H9 (cell line): ENCODE measurements around the gene PRKCA. TPM values are rescaled to one million over a fixed set of nuclear protein-coding genes. Genes with fewer than 3 reads are reported as not detected.

Source experiments
- DNase-seq: peaks from one replicate; pipeline ENCODE4 v3.0.0-alpha.2; 2017
- H2AFZ ChIP-seq: one replicate; pipeline ENCODE4 v1.6.1; 2013; ENCODE audit warnings: mild to moderate bottlenecking, low read length, control low read depth, moderate library complexity
- H2AK5ac ChIP-seq: 2 replicates; pipeline ENCODE4 v1.6.1; 2013; ENCODE audit warnings: low read length, control low read depth, mixed read lengths; ENCODE audit not compliant: insufficient read length
- H2BK120ac ChIP-seq: one replicate; pipeline ENCODE4 v1.6.1; 2013; ENCODE audit warnings: low read depth, mild to moderate bottlenecking, low read length, control low read depth, inconsistent platforms; ENCODE audit not compliant: poor library complexity, severe bottlenecking
- H2BK12ac ChIP-seq: 2 replicates; pipeline ENCODE4 v1.6.1; 2013; ENCODE audit warnings: low read length, control low read depth, mixed read lengths, low read depth; ENCODE audit not compliant: insufficient read length
- H2BK15ac ChIP-seq: 2 replicates; pipeline ENCODE4 v1.6.1; 2013; ENCODE audit warnings: low read depth, low read length, control low read depth
- H2BK20ac ChIP-seq: one replicate; pipeline ENCODE4 v1.6.1; 2013; ENCODE audit warnings: low read depth, mild to moderate bottlenecking, low read length, control low read depth, inconsistent platforms; ENCODE audit not compliant: poor library complexity, severe bottlenecking
- H2BK5ac ChIP-seq: 2 replicates; pipeline ENCODE4 v1.6.1; 2013; ENCODE audit warnings: low read length, control low read depth, mixed read lengths; ENCODE audit not compliant: insufficient read length
- H3K14ac ChIP-seq: 2 replicates; pipeline ENCODE4 v1.6.1; 2013; ENCODE audit warnings: low read length, control low read depth; ENCODE audit not compliant: insufficient read depth
- H3K18ac ChIP-seq: 2 replicates; pipeline ENCODE4 v1.6.1; 2013; ENCODE audit warnings: low read depth, mild to moderate bottlenecking, mixed read lengths, low read length, control low read depth; ENCODE audit not compliant: insufficient read length
- H3K23ac ChIP-seq: 2 replicates; pipeline ENCODE4 v1.6.1; 2013; ENCODE audit warnings: low read length, control low read depth, mixed read lengths, low read depth; ENCODE audit not compliant: insufficient read length
- H3K23me2 ChIP-seq: 2 replicates; pipeline ENCODE4 v1.6.1; 2013; ENCODE audit warnings: low read depth, mild to moderate bottlenecking, mixed read lengths, low read length, control low read depth; ENCODE audit not compliant: insufficient read length, poor library complexity, severe bottlenecking
- H3K27ac ChIP-seq: 2 replicates; pipeline ENCODE4 v1.5.1; 2013; ENCODE audit warnings: low read length, control low read depth, mixed read lengths, low read depth; ENCODE audit not compliant: insufficient read length
- H3K27me3 ChIP-seq: 2 replicates; pipeline ENCODE4 v1.6.1; 2013; ENCODE audit warnings: low read length, control low read depth, inconsistent platforms; ENCODE audit not compliant: insufficient read depth
- H3K4ac ChIP-seq: 2 replicates; pipeline ENCODE4 v1.6.1; 2013; ENCODE audit warnings: low read depth, mild to moderate bottlenecking, control low read depth, inconsistent platforms, low read length, moderate library complexity
- H3K4me1 ChIP-seq: 2 replicates; pipeline ENCODE4 v1.6.1; 2013; ENCODE audit warnings: low read length, control low read depth, inconsistent platforms; ENCODE audit not compliant: insufficient read depth
- H3K4me2 ChIP-seq: 2 replicates; pipeline ENCODE4 v1.6.1; 2013; ENCODE audit warnings: low read length, control low read depth, mixed read lengths; ENCODE audit not compliant: insufficient read length, insufficient read depth
- H3K56ac ChIP-seq: 2 replicates; pipeline ENCODE4 v1.6.1; 2013; ENCODE audit warnings: low read depth, mild to moderate bottlenecking, mixed read lengths, low read length, control low read depth; ENCODE audit not compliant: insufficient read length
- H3K79me1 ChIP-seq: 2 replicates; pipeline ENCODE4 v1.6.1; 2013; ENCODE audit warnings: low read depth, mild to moderate bottlenecking, moderate library complexity, low read length, control low read depth, inconsistent platforms; ENCODE audit not compliant: insufficient read depth, poor library complexity, severe bottlenecking
- H3K79me2 ChIP-seq: 2 replicates; pipeline ENCODE4 v1.6.1; 2013; ENCODE audit warnings: low read length, control low read depth, inconsistent platforms; ENCODE audit not compliant: insufficient read depth
- H3K9ac ChIP-seq: 2 replicates; pipeline ENCODE4 v1.6.1; 2013; ENCODE audit warnings: low read length, control low read depth, mixed read lengths; ENCODE audit not compliant: insufficient read length; ENCODE audit errors: extremely low read depth
- H3K9me3 ChIP-seq: one replicate; pipeline ENCODE4 v1.6.1; 2013; ENCODE audit warnings: low read depth, low read length, inconsistent platforms; ENCODE audit not compliant: control insufficient read depth
- H3T11ph ChIP-seq: one replicate; pipeline ENCODE4 v1.6.1; 2013; ENCODE audit warnings: mild to moderate bottlenecking, low read length, control low read depth, inconsistent platforms
- H4K20me1 ChIP-seq: one replicate; pipeline ENCODE4 v1.6.1; 2013; ENCODE audit not compliant: control insufficient read depth, insufficient read length, insufficient read depth
- H4K5ac ChIP-seq: 2 replicates; pipeline ENCODE4 v1.6.1; 2013; ENCODE audit warnings: low read depth, mild to moderate bottlenecking, mixed read lengths, low read length, control low read depth; ENCODE audit not compliant: insufficient read length
- H4K8ac ChIP-seq: replicated peaks from 2 replicates; pipeline ENCODE4 v1.6.1; 2013; ENCODE audit warnings: low read length, control low read depth, mixed read lengths, low read depth; ENCODE audit not compliant: insufficient read length
- H4K91ac ChIP-seq: 2 replicates; pipeline ENCODE4 v1.6.1; 2013; ENCODE audit warnings: low read depth, mild to moderate bottlenecking, moderate library complexity, mixed read lengths, low read length, control low read depth; ENCODE audit not compliant: insufficient read length
- H3K27ac Mint-ChIP-seq, 3 experiments: 2 replicates in 2 of 3; 3 replicates in 1 of 3; pipeline ENCODE4 v1.8.0; 2020 to 2021; ENCODE audit warnings: mixed read lengths in 3 of 3, mild to moderate bottlenecking in 1 of 3, moderate library complexity in 1 of 3
- H3K27me3 Mint-ChIP-seq: 2 replicates; pipeline ENCODE4 v1.8.0; 2021; ENCODE audit warnings: low read depth, mild to moderate bottlenecking, moderate library complexity, mixed read lengths
- H3K36me3 Mint-ChIP-seq, 3 experiments: 2 replicates in 2 of 3; 3 replicates in 1 of 3; pipeline ENCODE4 v1.8.0; 2020 to 2021; ENCODE audit warnings: low read depth in 3 of 3, mixed read lengths in 3 of 3; ENCODE audit not compliant: insufficient read depth in 1 of 3
- H3K4me1 Mint-ChIP-seq, 2 experiments: 2 replicates each; pipeline ENCODE4 v1.8.0; 2020; ENCODE audit warnings: mixed read lengths in 2 of 2
- H3K4me3 Mint-ChIP-seq, 2 experiments: 2 replicates in 1 of 2; 3 replicates in 1 of 2; pipeline ENCODE4 v1.8.0; 2020 to 2021; ENCODE audit warnings: mild to moderate bottlenecking in 2 of 2, mixed read lengths in 2 of 2, moderate library complexity in 1 of 2
- H3K9me3 Mint-ChIP-seq, 2 experiments: 2 replicates in 1 of 2; 3 replicates in 1 of 2; pipeline ENCODE4 v1.8.0; 2020; ENCODE audit warnings: mild to moderate bottlenecking in 2 of 2, mixed read lengths in 2 of 2, moderate library complexity in 1 of 2
- CTCF ChIP-seq: fragments of 200-600 bp; sonication (generic); conservative IDR thresholded peaks from 3 replicates; pipeline ENCODE4 v1.8.0; 2021; ENCODE audit warnings: antibody characterized with exemption, mild to moderate bottlenecking
- WGBS: extraction: QIAGEN DNeasy Blood & Tissue Kit; methylation state at CpG from one replicate; pipeline ENCODE4 v1.1.7; 2013; ENCODE audit warnings: missing lambda C conversion rate, low lambda C conversion rate, mixed read lengths; ENCODE audit not compliant: insufficient read length; ENCODE audit errors: extremely low coverage; 5-methylcytosine and 5-hydroxymethylcytosine counted together
- total RNA-seq: library from RNA; stranded (reverse); gene quantifications from 2 replicates; pipeline ENCODE4 v1.2.1, GENCODE V29; 2021

Gene PRKCA
- total RNA-seq, 1 experiment from 2014 or later: 10.5 TPM

- no peak overlapping the region for H2AFZ ChIP-seq
- no peak for DNase-seq
- no peak overlapping the region for H3K4me2 ChIP-seq
- H3T11ph ChIP-seq: no peak overlapping the region
- H3K27me3 Mint-ChIP-seq: no peaks in the 10 kb centered on the region; the same call in 1 of the 2 replicates
- no peaks in the 10 kb centered on the region for H3K79me2 ChIP-seq
- no peak overlapping the region for H3K4ac ChIP-seq
- H3K56ac ChIP-seq: no peak overlapping the region
- TF ChIP-seq CTCF: no peak
- H3K4me1 Mint-ChIP-seq: peaks cover 12 to 20% of the 10 kb centered on the region in 2 experiments
- no peak overlapping the region for H2BK5ac ChIP-seq
- no peak overlapping the region for H3K18ac ChIP-seq
- H3K23ac ChIP-seq: no peak overlapping the region
- no peak overlapping the region for H4K5ac ChIP-seq
- H2BK12ac ChIP-seq: no peak overlapping the region
- no peak overlapping the region for H2BK120ac ChIP-seq
- H3K36me3 Mint-ChIP-seq: peaks cover 0 to 10% (median 0%) of the 10 kb centered on the region in 3 experiments; a peak in 1 of 7 replicates
- H3K79me1 ChIP-seq: no peaks in the 10 kb centered on the region
- H2AK5ac ChIP-seq: no peak overlapping the region
- H2BK20ac ChIP-seq: no peak overlapping the region
- H4K20me1 ChIP-seq: no peaks in the 10 kb centered on the region
- no peaks in the 10 kb centered on the region for H3K9me3 Mint-ChIP-seq
- no peak overlapping the region for H2BK15ac ChIP-seq
- no CpG with 5 or more reads among the region's 11 CpGs for WGBS
- no peak overlapping the region for H4K91ac ChIP-seq
- H3K4me3 Mint-ChIP-seq: no peak overlapping the region
- H3K23me2 ChIP-seq: no peaks in the 10 kb centered on the region
- no peak overlapping the region for H4K8ac ChIP-seq
- H3K27me3 ChIP-seq: no peaks in the 10 kb centered on the region
- no peaks in the 10 kb centered on the region for H3K9me3 ChIP-seq
- H3K9ac ChIP-seq: no peak overlapping the region
- H3K27ac ChIP-seq: no peak overlapping the region
- H3K27ac Mint-ChIP-seq: peak overlapping the region in 1 of 3 experiments; percentile 40; a peak in 2 of 7 replicates
- H3K4me1 ChIP-seq: peaks cover 2% of the 10 kb centered on the region; the same call in 1 of the 2 replicates
- no peak overlapping the region for H3K14ac ChIP-seq
These were observed 450.9 kb downstream of the PRKCA start for GRCh38 chr17:66753126-66753920.
